ENCODE measurements around the gene CHST13. TPM values are rescaled to one million over a fixed set of nuclear protein-coding genes. Genes with fewer than 3 reads are reported as not detected.

Gene CHST13
- total RNA-seq, 2 donors from 2014 or later = 1.6 to 6.7 TPM

- Mint-ChIP-seq H3K4me1 (peaks cover 8% of the 10 kb centered on the region), H3K36me3 (ENCODE audit: low read depth) (no peaks in the 10 kb centered on the region), H3K27me3 (ENCODE audit: insufficient read depth) (no peaks in the 10 kb centered on the region), H3K27ac (no peak overlapping the region), H3K4me3 (no peak overlapping the region), H3K9me3 (no peaks in the 10 kb centered on the region)
- no peak for DNase-seq
- 88% methylated on average over 1 of the region's 1 CpG; no CpG with 5 or more reads in 1 of the 2 experiments for WGBS, 2 experiments (ENCODE audit: insufficient coverage in 1 of 2, insufficient read length in 1 of 2)
- no peaks in the 10 kb centered on the region for H3K27me3 ChIP-seq (ENCODE audit: control insufficient read depth, insufficient read depth, low read length, poor library complexity, severe bottlenecking)
- no peak overlapping the region for H3K27ac ChIP-seq (ENCODE audit: low read depth, low read length)
- no peaks in the 10 kb centered on the region for H3K9me3 ChIP-seq (ENCODE audit: control insufficient read depth, low read length)
- no peak overlapping the region for H3K4me3 ChIP-seq (ENCODE audit: low read length)
- H3K9ac ChIP-seq (ENCODE audit: extremely low read depth, low read length, poor library complexity, severe bottlenecking) = no peak overlapping the region
- TF ChIP-seq, protein P1, sequence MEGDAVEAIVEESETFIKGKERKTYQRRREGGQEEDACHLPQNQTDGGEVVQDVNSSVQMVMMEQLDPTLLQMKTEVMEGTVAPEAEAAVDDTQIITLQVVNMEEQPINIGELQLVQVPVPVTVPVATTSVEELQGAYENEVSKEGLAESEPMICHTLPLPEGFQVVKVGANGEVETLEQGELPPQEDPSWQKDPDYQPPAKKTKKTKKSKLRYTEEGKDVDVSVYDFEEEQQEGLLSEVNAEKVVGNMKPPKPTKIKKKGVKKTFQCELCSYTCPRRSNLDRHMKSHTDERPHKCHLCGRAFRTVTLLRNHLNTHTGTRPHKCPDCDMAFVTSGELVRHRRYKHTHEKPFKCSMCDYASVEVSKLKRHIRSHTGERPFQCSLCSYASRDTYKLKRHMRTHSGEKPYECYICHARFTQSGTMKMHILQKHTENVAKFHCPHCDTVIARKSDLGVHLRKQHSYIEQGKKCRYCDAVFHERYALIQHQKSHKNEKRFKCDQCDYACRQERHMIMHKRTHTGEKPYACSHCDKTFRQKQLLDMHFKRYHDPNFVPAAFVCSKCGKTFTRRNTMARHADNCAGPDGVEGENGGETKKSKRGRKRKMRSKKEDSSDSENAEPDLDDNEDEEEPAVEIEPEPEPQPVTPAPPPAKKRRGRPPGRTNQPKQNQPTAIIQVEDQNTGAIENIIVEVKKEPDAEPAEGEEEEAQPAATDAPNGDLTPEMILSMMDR (conservative IDR thresholded peaks at IDR 0.05) = no peak
- no peaks in the 10 kb centered on the region for H3K36me3 ChIP-seq (ENCODE audit: control insufficient read depth, insufficient read depth, low read length)
- peaks cover 6% of the 10 kb centered on the region for H3K4me1 ChIP-seq (ENCODE audit: control insufficient read depth, insufficient read depth, low read length)
Measured at GRCh38 chr3:126502656-126503055, 21.3 kb upstream of the CHST13 start.

GRCh38 chr3:126503701-126504100, 20.3 kb upstream of the CHST13 start:
- H3K9me3 Mint-ChIP-seq = no peaks in the 10 kb centered on the region
- DNase-seq = no peak
- Histone ChIP-seq H3K9me3 (ENCODE audit: control insufficient read depth, low read length) (no peaks in the 10 kb centered on the region), H3K4me1 (ENCODE audit: control insufficient read depth, insufficient read depth, low read length) (peaks cover 5% of the 10 kb centered on the region), H3K27me3 (ENCODE audit: control insufficient read depth, insufficient read depth, low read length, poor library complexity, severe bottlenecking) (no peaks in the 10 kb centered on the region), H3K27ac (ENCODE audit: low read depth, low read length) (no peak overlapping the region), H3K4me3 (ENCODE audit: low read length) (no peak overlapping the region), H3K9ac (ENCODE audit: extremely low read depth, low read length, poor library complexity, severe bottlenecking) (no peak overlapping the region), H3K36me3 (ENCODE audit: control insufficient read depth, insufficient read depth, low read length) (no peaks in the 10 kb centered on the region)
- no peaks in the 10 kb centered on the region for H3K27me3 Mint-ChIP-seq (ENCODE audit: insufficient read depth)
- H3K36me3 Mint-ChIP-seq (ENCODE audit: low read depth) = no peaks in the 10 kb centered on the region
- peaks cover 6% of the 10 kb centered on the region for H3K4me1 Mint-ChIP-seq
- WGBS, 2 experiments (ENCODE audit: insufficient coverage in 1 of 2, insufficient read length in 1 of 2) = 93 to 96% methylated on average over 4 to 10 of the region's 10 CpGs
- TF ChIP-seq, protein P1 (conservative IDR thresholded peaks at IDR 0.05) = no peak
- no peak overlapping the region for H3K4me3 Mint-ChIP-seq
- H3K27ac Mint-ChIP-seq = no peak overlapping the region

DNA sequence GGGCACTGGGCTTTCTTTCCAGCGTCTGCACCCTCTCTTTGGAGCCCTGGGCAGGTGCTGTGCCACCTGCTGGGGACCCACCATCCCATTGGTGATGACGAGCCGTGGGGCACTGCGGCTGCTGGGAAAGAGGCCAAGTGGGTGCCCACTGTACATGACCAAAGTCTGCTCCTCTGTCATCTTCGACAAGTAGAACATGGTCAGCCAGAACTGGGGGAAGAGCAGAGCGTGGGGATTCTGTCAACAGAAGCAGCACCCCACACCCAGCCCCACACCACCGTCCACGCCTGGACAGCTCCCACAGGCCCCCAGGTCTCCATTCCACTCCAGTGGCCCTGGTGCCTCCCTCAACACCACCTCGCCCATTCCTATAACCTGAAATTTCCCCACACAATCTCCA, 16.1 kb upstream of the CHST13 start:
- Histone ChIP-seq H3K4me1 (ENCODE audit: control insufficient read depth, insufficient read depth, low read length) (no peaks in the 10 kb centered on the region), H3K9me3 (ENCODE audit: control insufficient read depth, low read length) (no peaks in the 10 kb centered on the region), H3K36me3 (ENCODE audit: control insufficient read depth, insufficient read depth, low read length) (no peaks in the 10 kb centered on the region), H3K27me3 (ENCODE audit: control insufficient read depth, insufficient read depth, low read length, poor library complexity, severe bottlenecking) (no peaks in the 10 kb centered on the region), H3K9ac (ENCODE audit: extremely low read depth, low read length, poor library complexity, severe bottlenecking) (no peak overlapping the region), H3K4me3 (ENCODE audit: low read length) (no peak overlapping the region), H3K27ac (ENCODE audit: low read depth, low read length) (no peak overlapping the region)
- no peaks in the 10 kb centered on the region for H3K27me3 Mint-ChIP-seq (ENCODE audit: insufficient read depth)
- H3K4me1 Mint-ChIP-seq = no peaks in the 10 kb centered on the region
- TF ChIP-seq, protein P1 (conservative IDR thresholded peaks at IDR 0.05) = no peak
- H3K36me3 Mint-ChIP-seq (ENCODE audit: low read depth) = no peaks in the 10 kb centered on the region
- no peak overlapping the region for H3K27ac Mint-ChIP-seq
- DNase-seq = no peak
- H3K9me3 Mint-ChIP-seq = no peaks in the 10 kb centered on the region
- no peak overlapping the region for H3K4me3 Mint-ChIP-seq
- 91 to 95% methylated on average over 5 to 9 of the region's 9 CpGs for WGBS, 2 experiments (ENCODE audit: insufficient coverage in 1 of 2, insufficient read length in 1 of 2)
